Stromal cell of bone marrow (primary cell): Measurements from ENCODE around the gene ANKRD35.
"Not testable (repeated sequence)": the region's sequence is repeated elsewhere in the genome, so short reads cannot be mapped to it uniquely, and the experiment has no call there.

ENCODE experiments used
- DNase-seq: peaks from one replicate; pipeline ENCODE4 v3.0.0-alpha.2; 2012; ENCODE audit warnings: low read depth

Gene ANKRD35

GRCh38 chr1:145885738-145886287 is at the start of gene ANKRD35:
TSS of gene ANKRD35 (minus strand) at chr1:145885866. CDS start at chr1:145885758, 108 bp downstream.
- peak; percentile 45 for DNase-seq

GRCh38 chr1:145932522-145933009 is 46.9 kb upstream of the ANKRD35 start:
- DNase-seq, result not testable (repeated sequence)

- no peak for DNase-seq
Observed at GRCh38 chr1:145927916-145928643, 42.4 kb upstream of the ANKRD35 start.

GRCh38 chr1:145927063-145927886 is 41.6 kb upstream of the ANKRD35 start, which contains the start of gene RBM8A:
TSS of gene RBM8A (minus strand) at chr1:145927484. CDS start at chr1:145927426, 58 bp downstream.
- DNase-seq, result peak; percentile 98

- no peak for DNase-seq
Observed at GRCh38 chr1:145926686-145927062, 41.0 kb upstream of the ANKRD35 start.

- no peak for DNase-seq
Observed at GRCh38 chr1:145922266-145922665, 36.6 kb upstream of the ANKRD35 start.

- DNase-seq, result not testable (repeated sequence)
Observed at GRCh38 chr1:145920297-145920696, 34.6 kb upstream of the ANKRD35 start.

GRCh38 chr1:145918992-145919939 is 33.6 kb upstream of the ANKRD35 start:
- peak; percentile 30 for DNase-seq

- DNase-seq, result peak; percentile 76
Observed at GRCh38 chr1:145918144-145918991, 32.7 kb upstream of the ANKRD35 start, which contains the start of gene PEX11B. TSS of gene PEX11B (minus strand) at chr1:145918717. CDS start at chr1:145918688, 29 bp downstream.

GRCh38 chr1:145917595-145917994 is 31.9 kb upstream of the ANKRD35 start:
- DNase-seq, result no peak

GRCh38 chr1:145916745-145917144 is 31.1 kb upstream of the ANKRD35 start:
- no peak for DNase-seq

- DNase-seq, result no peak
Observed at GRCh38 chr1:145912128-145912641, 26.5 kb upstream of the ANKRD35 start.

GRCh38 chr1:145908653-145909052 is 23.0 kb upstream of the ANKRD35 start:
- peak; percentile 91 for DNase-seq

GRCh38 chr1:145906954-145907753 is 21.5 kb upstream of the ANKRD35 start:
- DNase-seq, result no peak

- no peak for DNase-seq
Observed at GRCh38 chr1:145901312-145902021, 15.8 kb upstream of the ANKRD35 start.

- no peak for DNase-seq
Observed at GRCh38 chr1:145898756-145899155, 13.1 kb upstream of the ANKRD35 start.

- no peak for DNase-seq
Observed at GRCh38 chr1:145897969-145898368, 12.3 kb upstream of the ANKRD35 start.

- no peak for DNase-seq
Observed at GRCh38 chr1:145895471-145895870, 9.8 kb upstream of the ANKRD35 start.
